ENCODE measurements around the gene HRH1.
A peak's percentile ranks its signal among the peaks of the same experiment; 100 is the strongest.
"Not testable (repeated sequence)": the region's sequence is repeated elsewhere in the genome, so short reads cannot be mapped to it uniquely, and the experiment has no call there.

Gene HRH1

DNA sequence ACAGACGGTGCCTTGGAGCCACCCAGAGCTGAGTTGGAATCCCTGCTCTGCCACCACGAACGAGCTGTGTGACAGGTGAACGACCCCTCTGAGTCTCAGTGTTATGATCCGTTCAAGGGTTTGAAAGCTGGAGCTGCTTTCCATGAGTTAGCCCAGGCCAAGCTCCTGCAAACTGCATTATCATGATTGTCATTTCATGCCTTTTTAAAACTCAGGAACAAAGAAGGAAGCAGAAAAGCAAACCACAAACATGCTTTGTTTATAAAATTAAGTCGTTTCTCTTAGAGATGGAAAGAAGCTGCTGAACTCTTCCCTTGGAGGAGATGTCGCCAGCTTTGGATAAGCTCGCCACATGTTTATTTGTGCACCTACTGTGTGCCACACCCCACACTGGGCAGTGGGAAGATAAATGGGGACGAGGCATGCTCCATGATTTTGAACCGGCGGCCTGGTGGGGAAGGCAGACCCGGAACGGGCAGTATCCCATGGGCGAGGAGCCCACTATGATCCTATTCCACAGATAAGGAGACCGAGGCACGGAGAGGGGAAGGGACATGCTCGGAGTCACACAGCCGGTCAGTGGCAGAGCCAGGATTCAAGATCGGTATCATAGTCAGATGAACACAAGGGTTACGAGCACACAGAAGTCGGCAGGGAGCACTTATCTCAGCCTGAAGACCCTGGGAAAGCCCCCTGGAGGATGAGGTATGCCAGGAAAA, 15.9 kb downstream of the HRH1 start:
- no peak for DNase-seq (ENCODE audit: low read depth in 2 of 2)

DNA sequence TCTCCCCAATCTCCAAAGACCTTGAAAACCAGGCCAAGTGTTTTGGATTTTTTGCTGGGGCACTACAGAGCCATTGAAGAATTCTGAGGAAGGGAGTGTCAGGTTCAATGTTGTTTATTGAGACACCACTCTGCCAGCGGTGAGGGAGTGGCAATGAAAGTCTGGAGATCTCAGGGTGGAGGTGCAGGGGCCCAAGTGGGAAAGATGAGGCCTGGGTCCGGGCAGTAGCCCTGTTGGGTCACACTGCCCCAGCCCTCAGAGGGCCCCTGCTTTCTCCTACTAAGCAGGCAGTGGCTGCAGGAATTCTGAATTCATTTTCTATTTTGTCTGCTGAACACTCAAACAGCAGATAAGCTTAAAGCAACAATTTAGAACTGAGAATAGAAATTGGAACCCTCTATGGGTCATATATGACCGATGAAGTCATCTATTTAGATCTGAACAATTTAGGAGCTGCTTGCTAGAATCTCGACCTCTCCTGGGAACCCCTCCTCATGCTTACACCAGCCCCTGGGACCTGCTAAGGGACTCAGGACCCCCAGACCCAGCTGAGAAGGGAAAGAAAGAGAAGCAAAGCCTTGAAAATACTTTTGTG, 17.9 kb downstream of the HRH1 start:
- no peak for DNase-seq (ENCODE audit: low read depth in 2 of 2)

GRCh38 chr3:11173828-11174465, 19.7 kb downstream of the HRH1 start:
- no peak for DNase-seq (ENCODE audit: low read depth in 2 of 2)

DNA sequence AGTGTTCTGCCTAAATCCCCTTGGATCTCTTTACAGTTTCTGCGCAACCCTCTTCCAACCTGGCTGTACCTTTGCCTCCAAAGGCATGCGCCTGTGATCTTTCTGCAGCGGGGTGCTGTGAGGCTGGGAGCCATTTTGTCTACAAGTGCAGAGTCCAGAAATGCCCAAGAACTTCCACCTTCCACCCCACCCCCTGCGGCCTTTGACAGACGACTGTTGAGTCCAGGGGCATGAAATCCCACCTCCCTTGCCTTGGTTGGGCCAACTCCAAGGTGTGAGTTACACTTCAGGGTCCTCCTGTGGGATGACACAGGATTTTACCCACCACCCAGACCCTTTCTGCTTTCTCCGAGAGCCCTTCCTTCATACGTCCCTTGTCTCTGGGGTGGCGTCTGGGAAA, 24.1 kb downstream of the HRH1 start:
- no peak for DNase-seq (ENCODE audit: low read depth in 2 of 2)

DNA sequence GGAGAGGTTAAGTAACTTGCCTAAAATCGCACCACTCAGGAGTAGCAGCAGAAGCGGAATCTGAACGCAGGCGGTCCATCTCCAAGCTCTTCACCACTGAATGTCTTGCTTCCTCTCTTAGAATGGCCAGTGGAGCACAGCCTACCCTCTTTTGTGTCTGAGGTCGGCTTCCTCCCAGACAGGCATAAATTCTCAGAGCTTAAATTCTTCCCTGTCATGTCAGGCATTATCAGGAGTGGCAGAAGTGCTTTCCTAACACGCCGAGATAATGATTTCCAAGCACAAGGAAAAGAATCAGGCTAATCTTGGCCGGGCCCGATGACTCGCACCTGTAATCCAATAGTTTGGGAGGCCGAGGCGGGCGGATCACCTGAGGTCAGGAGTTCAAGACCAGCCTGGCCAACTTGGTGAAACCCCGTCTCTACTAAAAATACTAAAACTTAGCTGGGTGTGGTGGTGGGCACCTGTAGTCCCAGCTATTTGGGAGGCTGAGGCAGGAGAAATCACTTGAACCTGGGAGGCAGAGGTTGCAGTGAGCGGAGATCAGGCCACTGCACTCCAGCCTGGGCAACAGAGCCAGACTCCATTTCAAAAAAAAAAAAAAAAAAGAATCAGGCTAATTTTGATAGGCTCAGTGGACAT, 30.2 kb downstream of the HRH1 start:
- DNase-seq (ENCODE audit: low read depth in 2 of 2): not testable (repeated sequence)

DNA sequence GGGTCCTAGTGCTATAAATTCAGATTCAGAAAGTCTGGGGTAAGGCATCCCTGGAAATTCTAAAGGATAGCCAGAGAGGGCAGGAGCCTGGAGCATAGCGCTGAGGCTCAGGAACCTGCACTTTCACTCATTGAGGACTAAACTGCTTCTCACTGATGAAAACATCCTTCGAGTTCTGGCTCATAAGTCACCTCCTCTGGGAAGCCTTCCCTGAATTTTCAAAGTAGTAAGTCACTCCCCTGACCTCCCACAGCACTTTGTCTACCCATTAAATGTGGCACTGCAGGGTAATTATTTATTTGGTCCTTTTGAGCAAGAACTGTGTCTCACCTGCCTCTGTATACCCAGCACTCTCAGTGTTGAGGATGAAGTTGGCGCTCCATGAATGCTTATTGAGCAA, 30.9 kb downstream of the HRH1 start:
- no peak for DNase-seq (ENCODE audit: low read depth in 2 of 2)

- peak; percentile 83 to 87 for DNase-seq (ENCODE audit: low read depth in 2 of 2)
Observed at GRCh38 chr3:11185564-11186317, 31.4 kb downstream of the HRH1 start.

- no peak for DNase-seq (ENCODE audit: low read depth in 2 of 2)
Observed at GRCh38 chr3:11186318-11186692, 32.0 kb downstream of the HRH1 start.

- peak; percentile 85 to 87 for DNase-seq (ENCODE audit: low read depth in 2 of 2)
Observed at GRCh38 chr3:11186771-11187191, 32.5 kb downstream of the HRH1 start.

DNA sequence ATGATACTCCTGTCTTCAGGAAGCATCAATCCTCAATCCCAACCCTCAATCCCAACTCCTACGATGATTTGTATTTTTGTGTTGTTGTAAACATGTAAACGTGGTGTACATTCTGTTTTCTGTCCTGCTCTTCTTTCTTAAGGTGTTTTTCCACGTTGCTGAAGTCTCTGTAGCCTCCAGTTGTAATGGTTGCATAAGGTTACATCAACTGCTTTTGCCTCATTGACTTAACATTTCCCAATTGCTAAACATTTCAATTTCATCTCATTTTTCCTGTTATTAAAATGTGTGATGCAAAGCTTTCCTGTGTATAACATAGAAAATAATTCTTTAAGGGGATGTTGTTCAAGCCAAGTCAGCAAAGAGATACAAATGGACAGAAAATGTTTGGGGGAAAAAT, 33.4 kb downstream of the HRH1 start:
- DNase-seq (ENCODE audit: low read depth in 2 of 2): no peak

- DNase-seq (ENCODE audit: low read depth in 2 of 2): no peak
Observed at GRCh38 chr3:11188231-11188630, 33.9 kb downstream of the HRH1 start.

GRCh38 chr3:11195201-11195600, 40.9 kb downstream of the HRH1 start:
- DNase-seq (ENCODE audit: low read depth in 2 of 2): no peak

DNA sequence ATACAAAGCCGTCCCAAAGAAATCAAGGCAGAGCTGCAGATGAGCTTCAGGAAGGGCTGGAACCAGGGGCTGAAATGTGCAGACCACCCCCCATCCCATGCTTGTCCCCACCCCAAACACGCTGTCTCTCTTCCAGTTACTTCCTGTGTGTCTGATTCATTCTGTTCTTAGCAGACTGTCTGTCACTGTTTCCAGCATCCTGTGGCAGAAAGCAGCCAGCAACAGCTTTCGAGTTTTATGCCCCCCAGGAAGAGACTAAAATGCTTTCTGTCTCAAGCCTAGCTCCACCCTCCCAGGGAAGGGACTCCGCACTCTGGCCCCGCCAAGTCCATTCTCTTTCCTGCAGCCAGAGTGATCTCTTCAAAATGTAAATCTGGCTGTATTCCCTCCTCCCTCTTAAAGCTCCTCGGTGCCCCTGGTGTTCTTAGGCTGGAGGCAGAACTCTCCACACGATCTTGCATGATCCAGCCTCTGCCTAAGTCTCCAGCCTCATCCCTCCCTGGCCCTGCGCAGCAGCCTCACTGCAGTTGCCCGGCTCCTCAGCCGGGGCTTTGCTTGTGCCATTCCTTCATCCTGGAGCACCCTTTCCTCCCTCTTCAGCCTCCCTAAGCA, 41.5 kb downstream of the HRH1 start:
- DNase-seq (ENCODE audit: low read depth in 2 of 2): no peak

DNA sequence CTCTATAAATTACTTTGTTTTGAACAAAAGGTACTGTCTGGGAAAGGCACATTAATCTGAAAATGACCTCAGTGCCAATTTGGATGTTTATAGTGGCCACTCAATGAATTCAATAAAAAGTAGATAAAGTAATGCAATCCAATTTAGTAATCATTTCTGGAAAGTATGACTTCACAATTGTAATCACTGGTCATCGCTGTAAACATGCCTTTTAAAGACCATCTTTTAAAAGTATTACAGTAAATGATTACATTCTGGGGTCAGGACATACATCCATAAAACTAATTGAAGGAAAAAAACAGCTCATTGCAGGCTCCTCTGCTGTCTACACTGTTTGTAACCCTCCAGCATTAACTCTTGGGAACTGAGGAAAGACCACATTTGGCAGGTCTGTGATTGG, 43.2 kb downstream of the HRH1 start:
- DNase-seq (ENCODE audit: low read depth in 2 of 2): no peak

DNA sequence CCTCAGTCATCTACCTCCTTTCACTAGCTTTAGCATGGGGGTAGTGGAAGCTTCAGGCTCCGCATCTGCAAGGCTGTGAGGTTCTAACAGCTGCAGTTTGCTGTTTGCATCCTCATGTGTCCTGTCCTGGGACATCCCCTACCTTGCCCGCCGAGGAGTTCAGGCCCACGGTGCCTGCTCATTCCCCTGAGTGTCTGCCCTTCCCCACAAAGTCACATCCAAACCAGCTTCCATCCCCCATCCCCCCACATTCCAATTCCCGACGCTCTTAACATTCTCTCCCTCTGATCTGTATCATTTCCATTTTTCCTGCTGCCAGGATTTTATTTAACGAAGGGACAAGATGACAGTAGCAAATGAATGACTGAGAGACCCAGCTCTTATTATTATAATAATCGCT, 43.8 kb downstream of the HRH1 start:
- no peak for DNase-seq (ENCODE audit: low read depth in 2 of 2)

- DNase-seq (ENCODE audit: low read depth in 2 of 2): no peak
Observed at GRCh38 chr3:11198495-11198894, 44.2 kb downstream of the HRH1 start.

GRCh38 chr3:11199902-11200845, 45.9 kb downstream of the HRH1 start:
- no peak for DNase-seq (ENCODE audit: low read depth in 2 of 2)

GRCh38 chr3:11201251-11202019, 47.1 kb downstream of the HRH1 start:
- DNase-seq (ENCODE audit: low read depth in 2 of 2): no peak

GRCh38 chr3:11203961-11204360, 49.7 kb downstream of the HRH1 start:
- no peak for DNase-seq (ENCODE audit: low read depth in 2 of 2)

Data from fibroblast of skin of left biceps (primary cell).